PC-3 (cell line): Measurements from ENCODE around the gene KRT33B.

ENCODE experiments used
- CTCF ChIP-seq: fragments of 300-600 bp; sonication (generic); conservative IDR thresholded peaks from 2 replicates; pipeline ENCODE4 v1.5.1; 2017; ENCODE audit warnings: antibody characterized with exemption, low read depth, mild to moderate bottlenecking, low read length
- EZH2 ChIP-seq: fragments of 300-600 bp; sonication (generic); IDR thresholded peaks from one replicate; pipeline ENCODE4 v1.6.1; 2017; ENCODE audit warnings: antibody characterized with exemption, mild to moderate bottlenecking, low read length; ENCODE audit not compliant: unreplicated experiment

GRCh38 chr17:41417576-41418015 lies 48.0 kb upstream of the KRT33B start:
- TF ChIP-seq CTCF (peak; percentile 73), EZH2 (no peak)
